ENCODE results near the gene SAT1. TPM values are rescaled to one million over a fixed set of nuclear protein-coding genes. Genes with fewer than 3 reads are reported as not detected.

SAT1 gene
- total RNA-seq, 3 donors from 2014 or later, result 267 to 574 (median 449) TPM

DNA sequence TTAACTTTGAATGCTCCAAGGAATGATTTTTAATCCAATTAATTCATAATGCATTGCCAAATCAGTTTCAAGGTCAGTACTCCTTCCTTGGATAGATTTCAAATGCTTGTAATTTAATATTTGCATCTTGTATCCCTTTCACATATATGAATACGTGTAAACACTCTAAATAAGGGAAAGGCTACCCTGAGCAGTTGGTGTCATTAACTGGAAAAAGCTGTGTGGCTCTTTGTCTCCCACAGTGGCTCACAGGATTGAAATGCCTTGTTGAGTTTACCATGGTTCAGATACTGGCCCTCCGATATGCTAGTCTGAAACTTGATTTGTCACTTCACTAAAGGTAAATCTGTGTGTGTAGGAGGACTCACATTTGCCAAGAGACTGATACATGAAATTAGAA lies 23.2 kb upstream of the SAT1 start:
- H3K4me3 ChIP-seq, result no peak overlapping the region
- intact Hi-C loops (cut with DNase I, micrococcal nuclease), result no loop called here

DNA sequence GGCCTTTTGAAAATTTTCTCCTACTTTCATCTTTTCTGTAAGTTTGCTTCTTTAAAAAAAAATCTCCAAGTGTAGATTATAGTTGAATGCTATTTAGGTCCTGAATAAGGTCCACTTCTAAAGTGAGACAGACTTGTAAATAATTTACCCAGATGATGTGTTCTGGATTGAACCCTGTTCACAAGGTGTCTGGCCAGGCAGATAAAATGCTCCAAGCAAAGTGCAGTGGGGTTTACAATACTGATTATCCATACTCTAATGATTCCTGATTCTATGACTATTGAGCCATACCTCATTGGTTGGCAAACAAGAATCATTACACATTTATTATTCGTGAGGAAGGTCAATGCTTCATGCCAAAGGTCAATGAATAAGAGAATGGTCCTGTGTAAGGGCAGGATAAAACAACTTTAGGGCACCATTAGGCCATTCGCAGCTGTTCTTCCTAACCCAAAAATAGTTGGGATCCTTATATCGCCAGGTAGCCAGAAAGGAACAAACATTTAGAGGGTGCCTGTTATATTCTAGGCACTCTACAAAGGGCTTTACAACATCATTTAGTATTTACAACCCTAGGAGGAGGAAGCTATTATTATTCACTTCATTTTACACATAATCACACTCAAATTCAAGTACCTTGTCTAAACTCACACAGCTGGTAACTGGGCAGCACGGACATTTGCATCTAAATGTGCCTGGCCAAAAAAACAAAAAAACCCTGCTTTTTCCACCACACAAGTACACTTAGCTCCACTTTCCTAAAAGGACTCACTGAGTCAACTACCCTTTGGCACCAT lies 18.6 kb upstream of the SAT1 start:
- no peak overlapping the region for H3K4me3 ChIP-seq
- no peaks in the 10 kb centered on the region for H3K9me3 ChIP-seq
- no peak for DNase-seq
- no peak for ATAC-seq
- intact Hi-C loops (cut with DNase I, micrococcal nuclease), result no loop called here
- no peaks in the 10 kb centered on the region for H3K36me3 ChIP-seq (ENCODE audit: low read depth)
- H3K4me1 ChIP-seq (ENCODE audit: low read depth), result no peaks in the 10 kb centered on the region
- TF ChIP-seq, protein P1, sequence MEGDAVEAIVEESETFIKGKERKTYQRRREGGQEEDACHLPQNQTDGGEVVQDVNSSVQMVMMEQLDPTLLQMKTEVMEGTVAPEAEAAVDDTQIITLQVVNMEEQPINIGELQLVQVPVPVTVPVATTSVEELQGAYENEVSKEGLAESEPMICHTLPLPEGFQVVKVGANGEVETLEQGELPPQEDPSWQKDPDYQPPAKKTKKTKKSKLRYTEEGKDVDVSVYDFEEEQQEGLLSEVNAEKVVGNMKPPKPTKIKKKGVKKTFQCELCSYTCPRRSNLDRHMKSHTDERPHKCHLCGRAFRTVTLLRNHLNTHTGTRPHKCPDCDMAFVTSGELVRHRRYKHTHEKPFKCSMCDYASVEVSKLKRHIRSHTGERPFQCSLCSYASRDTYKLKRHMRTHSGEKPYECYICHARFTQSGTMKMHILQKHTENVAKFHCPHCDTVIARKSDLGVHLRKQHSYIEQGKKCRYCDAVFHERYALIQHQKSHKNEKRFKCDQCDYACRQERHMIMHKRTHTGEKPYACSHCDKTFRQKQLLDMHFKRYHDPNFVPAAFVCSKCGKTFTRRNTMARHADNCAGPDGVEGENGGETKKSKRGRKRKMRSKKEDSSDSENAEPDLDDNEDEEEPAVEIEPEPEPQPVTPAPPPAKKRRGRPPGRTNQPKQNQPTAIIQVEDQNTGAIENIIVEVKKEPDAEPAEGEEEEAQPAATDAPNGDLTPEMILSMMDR (IDR thresholded peaks at IDR 0.05), result no peak

More for the DNA sequence above, 23.2 kb upstream of the SAT1 start:
- ATAC-seq (no peak), DNase-seq (no peak)
- Histone ChIP-seq H3K9me3 (no peaks in the 10 kb centered on the region), H3K36me3 (ENCODE audit: low read depth) (no peaks in the 10 kb centered on the region), H3K4me1 (ENCODE audit: low read depth) (no peaks in the 10 kb centered on the region)
- TF ChIP-seq, protein P1 (IDR thresholded peaks at IDR 0.05), result no peak

DNA sequence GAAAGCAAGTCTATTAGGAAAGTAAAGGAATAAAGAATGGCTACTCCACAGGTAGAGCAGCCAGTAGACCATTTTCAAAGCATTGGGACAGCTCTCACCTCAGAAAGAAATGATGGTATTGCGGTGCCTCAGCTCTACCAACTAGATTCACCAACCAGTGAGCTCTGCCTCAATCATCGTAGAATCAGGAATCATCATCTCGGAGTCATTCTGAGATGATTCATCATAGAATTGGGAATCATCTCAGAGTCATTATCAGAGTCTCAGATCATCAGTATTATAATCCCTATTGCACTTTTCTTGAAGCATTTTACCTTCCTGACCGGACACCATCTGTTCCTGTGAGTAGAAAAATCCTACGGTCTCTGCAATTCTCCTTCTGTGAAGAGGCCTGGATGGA lies 17.5 kb upstream of the SAT1 start:
- TF ChIP-seq, protein P1 (IDR thresholded peaks at IDR 0.05), result no peak
- DNase-seq (no peak), ATAC-seq (no peak)
- Histone ChIP-seq H3K4me3 (no peak overlapping the region), H3K4me1 (ENCODE audit: low read depth) (no peaks in the 10 kb centered on the region), H3K9me3 (no peaks in the 10 kb centered on the region), H3K36me3 (ENCODE audit: low read depth) (no peaks in the 10 kb centered on the region)
- intact Hi-C loops (cut with DNase I, micrococcal nuclease), result no loop called here

DNA sequence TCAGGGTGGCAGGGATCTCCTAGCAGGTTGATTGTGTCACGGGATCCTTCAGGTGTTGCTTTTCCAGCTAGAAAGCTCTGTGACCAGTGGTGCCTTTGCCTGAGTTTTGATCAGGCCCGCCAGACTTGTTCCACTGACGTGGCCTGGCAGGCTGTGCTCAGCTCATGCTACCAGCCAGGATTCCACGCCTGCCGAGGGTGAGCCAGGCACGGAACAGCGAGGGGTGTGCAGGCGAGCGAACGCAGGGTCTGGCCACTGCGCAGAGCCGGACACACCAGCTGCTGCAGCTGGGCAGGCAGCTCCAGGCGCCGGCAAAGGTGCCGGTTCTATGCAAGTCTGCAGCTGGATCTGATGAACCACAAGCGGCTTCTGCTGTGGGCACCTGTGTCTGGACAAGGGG lies 17.1 kb upstream of the SAT1 start:
- Histone ChIP-seq H3K36me3 (ENCODE audit: low read depth) (no peaks in the 10 kb centered on the region), H3K9me3 (no peaks in the 10 kb centered on the region), H3K4me3 (no peak overlapping the region), H3K4me1 (ENCODE audit: low read depth) (no peaks in the 10 kb centered on the region)
- DNase-seq (no peak), ATAC-seq (no peak)
- intact Hi-C loops (cut with DNase I, micrococcal nuclease), result no loop called here
- TF ChIP-seq, protein P1 (IDR thresholded peaks at IDR 0.05), result no peak

DNA sequence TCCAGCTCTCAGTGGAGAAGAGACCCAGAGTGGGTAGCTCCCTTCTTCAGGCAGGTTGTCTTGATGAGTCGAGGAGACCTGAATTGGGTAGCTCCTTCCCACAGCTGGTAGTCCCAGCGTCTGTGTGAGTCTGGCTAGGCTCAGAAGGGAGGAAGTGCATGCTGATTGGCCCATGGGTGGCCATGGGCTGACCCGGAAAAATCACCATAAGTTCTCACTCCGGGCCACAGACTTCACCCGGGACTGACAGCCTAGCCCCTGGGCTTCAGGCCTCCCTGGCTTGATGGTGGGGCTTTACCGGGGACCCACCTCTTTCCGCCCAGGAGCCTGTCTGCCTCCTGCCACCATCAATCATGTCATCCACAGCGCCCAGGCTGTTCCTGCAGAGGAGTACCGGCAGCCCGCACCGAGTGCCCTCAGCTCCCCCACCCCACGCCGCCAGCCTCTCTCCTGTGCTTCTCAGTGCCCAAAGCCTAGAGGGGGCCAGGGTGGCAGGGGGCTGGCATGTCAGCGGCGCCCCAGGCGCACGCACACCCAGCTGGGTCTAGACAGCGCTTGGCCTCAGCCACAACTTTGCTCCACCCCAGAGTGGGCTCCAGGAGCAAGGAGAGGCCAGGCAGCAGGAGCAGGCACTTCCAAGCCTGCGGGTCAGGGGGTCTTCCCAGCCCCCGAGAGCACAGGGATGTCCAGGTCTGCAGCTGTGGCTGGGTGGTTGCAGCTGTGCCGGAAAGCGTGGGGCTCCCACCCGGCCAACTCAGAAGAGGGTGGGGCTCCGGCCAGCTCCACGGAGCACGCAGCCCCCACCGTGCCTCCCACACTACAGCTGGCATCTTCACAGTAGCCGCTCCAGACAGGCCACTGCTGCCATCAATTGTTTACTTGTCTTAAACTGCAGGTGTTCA lies 16.1 kb upstream of the SAT1 start:
- Histone ChIP-seq H3K36me3 (ENCODE audit: low read depth) (no peaks in the 10 kb centered on the region), H3K9me3 (no peaks in the 10 kb centered on the region), H3K4me3 (no peak overlapping the region), H3K4me1 (ENCODE audit: low read depth) (no peaks in the 10 kb centered on the region)
- intact Hi-C loops (cut with DNase I, micrococcal nuclease), result no loop called here
- TF ChIP-seq, protein P1 (IDR thresholded peaks at IDR 0.05), result no peak
- ATAC-seq (peak; percentile 46), DNase-seq (no peak)
